K562 (cell line): ENCODE measurements around the gene REXO2.

ENCODE experiments used
- NBN ChIP-seq: fragments of 450-650 bp; IDR thresholded peaks from 2 replicates; pipeline ENCODE4 v1.6.1; 2016; ENCODE audit warnings: low read depth, mild to moderate bottlenecking
- POLR2A ChIP-seq: fragments of 450-650 bp; conservative IDR thresholded peaks from 2 replicates; pipeline ENCODE4 v1.6.1; 2016
- POLR3A ChIP-seq: IDR thresholded peaks from 2 replicates; pipeline ENCODE4 v1.6.1; 2011; ENCODE audit warnings: borderline replicate concordance, mild to moderate bottlenecking, moderate library complexity; ENCODE audit not compliant: insufficient read length, insufficient read depth; ENCODE audit errors: extremely low read depth
- PTBP1 ChIP-seq: fragments of 200-400 bp; formaldehyde crosslinking; IDR thresholded peaks from 2 replicates; pipeline ENCODE4 v1.6.1; 2017; ENCODE audit warnings: low read depth, low read length
- SIN3A ChIP-seq, 2 experiments: fragments of 150-350 bp in 1 of 2; IDR thresholded peaks; 2 replicates each; pipeline ENCODE4 v1.6.1; 2011 to 2016; ENCODE audit warnings: borderline replicate concordance in 2 of 2, low read depth in 2 of 2, low read length in 2 of 2, mild to moderate bottlenecking in 2 of 2, moderate library complexity in 2 of 2; ENCODE audit not compliant: control insufficient read depth in 1 of 2
- SMAD1 ChIP-seq: fragments of 150-350 bp; IDR thresholded peaks from 2 replicates; pipeline ENCODE4 v1.6.1; 2014; ENCODE audit warnings: low read length, low read depth; ENCODE audit not compliant: partially characterized antibody
- ZC3H11A ChIP-seq: IDR thresholded peaks from 2 replicates; pipeline ENCODE4 v1.6.1; 2012; ENCODE audit warnings: low read depth, low read length, improper control_type of control experiment
- ZNF324 ChIP-seq: fragments of 250-450 bp; sonication (Bioruptor Pico); IDR thresholded peaks from 2 replicates; pipeline ENCODE4 v1.4.0; 2020; ENCODE audit warnings: mild to moderate bottlenecking
- TF ChIP-seq, protein P1 (sequence below), 3 experiments: fragments of 200-800 bp in 1 of 3; sonication (Bioruptor generic) in 1 of 3; sonication (generic) in 1 of 3; formaldehyde crosslinking in 1 of 3; IDR thresholded peaks; 2 replicates each; pipeline versions ENCODE4 v1.6.1 to v1.8.0; 2016 to 2022; ENCODE audit warnings: mild to moderate bottlenecking in 2 of 3, missing compliant biosample characterization in 2 of 3, missing genetic modification characterization in 2 of 3, missing genetic modification reagents in 1 of 3
- TF ChIP-seq, protein P2 (sequence below): sonication (generic); formaldehyde crosslinking; IDR thresholded peaks from 2 replicates; pipeline ENCODE4 v1.8.0; 2022; ENCODE audit warnings: mild to moderate bottlenecking, missing genetic modification reagents
- TF ChIP-seq, protein P3 (sequence below), 3 experiments: IDR thresholded peaks in 2 of 3; conservative IDR thresholded peaks in 1 of 3; 2 replicates each; pipeline ENCODE4 v1.5.1; 2011 to 2012; ENCODE audit warnings: low read length in 3 of 3, mild to moderate bottlenecking in 3 of 3, control low read depth in 2 of 3, improper control_type of control experiment in 1 of 3, inconsistent platforms in 1 of 3, low read depth in 1 of 3, mixed read lengths in 1 of 3, moderate library complexity in 1 of 3; ENCODE audit not compliant: insufficient read depth in 2 of 3
- TF ChIP-seq, protein P4 (sequence below): fragments of 450-650 bp; conservative IDR thresholded peaks from 2 replicates; pipeline ENCODE4 v1.6.1; 2016; ENCODE audit warnings: missing genetic modification characterization, low read depth, mild to moderate bottlenecking, missing compliant biosample characterization, moderate library complexity
- TF ChIP-seq, protein P5 (sequence below): sonication (generic); formaldehyde crosslinking; IDR thresholded peaks from 2 replicates; pipeline ENCODE4 v1.8.1; 2023; ENCODE audit warnings: mild to moderate bottlenecking, missing genetic modification reagents, moderate library complexity

DNA sequence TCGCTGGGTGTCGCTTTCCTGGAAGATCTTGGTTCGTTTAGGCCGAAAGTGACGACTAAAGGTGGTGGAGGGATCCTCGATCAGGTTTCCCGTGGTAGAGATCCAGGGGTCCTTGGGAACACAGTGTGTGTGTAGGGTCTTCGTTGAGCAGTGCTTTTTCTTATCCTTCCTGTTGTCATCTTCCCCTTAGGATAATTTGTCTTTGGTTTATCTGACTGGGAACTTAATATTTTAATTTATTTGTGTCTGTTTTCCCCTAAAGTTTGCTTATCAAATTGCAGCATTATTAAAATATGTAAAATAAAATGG is 38.4 kb upstream of the REXO2 start:
- TF ChIP-seq, protein P1, sequence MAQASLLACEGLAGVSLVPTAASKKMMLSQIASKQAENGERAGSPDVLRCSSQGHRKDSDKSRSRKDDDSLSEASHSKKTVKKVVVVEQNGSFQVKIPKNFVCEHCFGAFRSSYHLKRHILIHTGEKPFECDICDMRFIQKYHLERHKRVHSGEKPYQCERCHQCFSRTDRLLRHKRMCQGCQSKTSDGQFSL (CRISPR knock-in tag; IDR thresholded peaks at IDR 0.05) = 0 out of 2 replicates have a peak, but pooled peaks have one; percentile 20
- TF ChIP-seq, protein P1 (tag; IDR thresholded peaks at IDR 0.05) = no peak
- TF ChIP-seq ZC3H11A (no peak), NBN (peak; percentile 69), POLR2A (no peak), POLR3A (no peak), SMAD1 (no peak), PTBP1 (no peak), SIN3A (IDR thresholded peaks at IDR 0.05; ENCODE audit: borderline replicate concordance in 2 of 2, control insufficient read depth in 1 of 2, low read depth in 2 of 2, low read length in 2 of 2) (no peak), ZNF324 (CRISPR knock-in tag) (no peak)
- TF ChIP-seq, protein P2, sequence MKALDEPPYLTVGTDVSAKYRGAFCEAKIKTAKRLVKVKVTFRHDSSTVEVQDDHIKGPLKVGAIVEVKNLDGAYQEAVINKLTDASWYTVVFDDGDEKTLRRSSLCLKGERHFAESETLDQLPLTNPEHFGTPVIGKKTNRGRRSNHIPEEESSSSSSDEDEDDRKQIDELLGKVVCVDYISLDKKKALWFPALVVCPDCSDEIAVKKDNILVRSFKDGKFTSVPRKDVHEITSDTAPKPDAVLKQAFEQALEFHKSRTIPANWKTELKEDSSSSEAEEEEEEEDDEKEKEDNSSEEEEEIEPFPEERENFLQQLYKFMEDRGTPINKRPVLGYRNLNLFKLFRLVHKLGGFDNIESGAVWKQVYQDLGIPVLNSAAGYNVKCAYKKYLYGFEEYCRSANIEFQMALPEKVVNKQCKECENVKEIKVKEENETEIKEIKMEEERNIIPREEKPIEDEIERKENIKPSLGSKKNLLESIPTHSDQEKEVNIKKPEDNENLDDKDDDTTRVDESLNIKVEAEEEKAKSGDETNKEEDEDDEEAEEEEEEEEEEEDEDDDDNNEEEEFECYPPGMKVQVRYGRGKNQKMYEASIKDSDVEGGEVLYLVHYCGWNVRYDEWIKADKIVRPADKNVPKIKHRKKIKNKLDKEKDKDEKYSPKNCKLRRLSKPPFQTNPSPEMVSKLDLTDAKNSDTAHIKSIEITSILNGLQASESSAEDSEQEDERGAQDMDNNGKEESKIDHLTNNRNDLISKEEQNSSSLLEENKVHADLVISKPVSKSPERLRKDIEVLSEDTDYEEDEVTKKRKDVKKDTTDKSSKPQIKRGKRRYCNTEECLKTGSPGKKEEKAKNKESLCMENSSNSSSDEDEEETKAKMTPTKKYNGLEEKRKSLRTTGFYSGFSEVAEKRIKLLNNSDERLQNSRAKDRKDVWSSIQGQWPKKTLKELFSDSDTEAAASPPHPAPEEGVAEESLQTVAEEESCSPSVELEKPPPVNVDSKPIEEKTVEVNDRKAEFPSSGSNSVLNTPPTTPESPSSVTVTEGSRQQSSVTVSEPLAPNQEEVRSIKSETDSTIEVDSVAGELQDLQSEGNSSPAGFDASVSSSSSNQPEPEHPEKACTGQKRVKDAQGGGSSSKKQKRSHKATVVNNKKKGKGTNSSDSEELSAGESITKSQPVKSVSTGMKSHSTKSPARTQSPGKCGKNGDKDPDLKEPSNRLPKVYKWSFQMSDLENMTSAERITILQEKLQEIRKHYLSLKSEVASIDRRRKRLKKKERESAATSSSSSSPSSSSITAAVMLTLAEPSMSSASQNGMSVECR (CRISPR knock-in tag) = no peak
- TF ChIP-seq, protein P3, sequence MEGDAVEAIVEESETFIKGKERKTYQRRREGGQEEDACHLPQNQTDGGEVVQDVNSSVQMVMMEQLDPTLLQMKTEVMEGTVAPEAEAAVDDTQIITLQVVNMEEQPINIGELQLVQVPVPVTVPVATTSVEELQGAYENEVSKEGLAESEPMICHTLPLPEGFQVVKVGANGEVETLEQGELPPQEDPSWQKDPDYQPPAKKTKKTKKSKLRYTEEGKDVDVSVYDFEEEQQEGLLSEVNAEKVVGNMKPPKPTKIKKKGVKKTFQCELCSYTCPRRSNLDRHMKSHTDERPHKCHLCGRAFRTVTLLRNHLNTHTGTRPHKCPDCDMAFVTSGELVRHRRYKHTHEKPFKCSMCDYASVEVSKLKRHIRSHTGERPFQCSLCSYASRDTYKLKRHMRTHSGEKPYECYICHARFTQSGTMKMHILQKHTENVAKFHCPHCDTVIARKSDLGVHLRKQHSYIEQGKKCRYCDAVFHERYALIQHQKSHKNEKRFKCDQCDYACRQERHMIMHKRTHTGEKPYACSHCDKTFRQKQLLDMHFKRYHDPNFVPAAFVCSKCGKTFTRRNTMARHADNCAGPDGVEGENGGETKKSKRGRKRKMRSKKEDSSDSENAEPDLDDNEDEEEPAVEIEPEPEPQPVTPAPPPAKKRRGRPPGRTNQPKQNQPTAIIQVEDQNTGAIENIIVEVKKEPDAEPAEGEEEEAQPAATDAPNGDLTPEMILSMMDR (IDR thresholded peaks at IDR 0.05 in 2 of 3, conservative IDR thresholded peaks at IDR 0.05 in 1 of 3; ENCODE audit: insufficient read depth in 2 of 3, low read depth in 1 of 3, low read length in 3 of 3) = peak in 2 of 3 experiments; percentile 35 to 37; a peak in 2 of 6 replicates
- TF ChIP-seq, protein P4, sequence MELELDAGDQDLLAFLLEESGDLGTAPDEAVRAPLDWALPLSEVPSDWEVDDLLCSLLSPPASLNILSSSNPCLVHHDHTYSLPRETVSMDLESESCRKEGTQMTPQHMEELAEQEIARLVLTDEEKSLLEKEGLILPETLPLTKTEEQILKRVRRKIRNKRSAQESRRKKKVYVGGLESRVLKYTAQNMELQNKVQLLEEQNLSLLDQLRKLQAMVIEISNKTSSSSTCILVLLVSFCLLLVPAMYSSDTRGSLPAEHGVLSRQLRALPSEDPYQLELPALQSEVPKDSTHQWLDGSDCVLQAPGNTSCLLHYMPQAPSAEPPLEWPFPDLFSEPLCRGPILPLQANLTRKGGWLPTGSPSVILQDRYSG (tag) = no peak
- TF ChIP-seq, protein P5, sequence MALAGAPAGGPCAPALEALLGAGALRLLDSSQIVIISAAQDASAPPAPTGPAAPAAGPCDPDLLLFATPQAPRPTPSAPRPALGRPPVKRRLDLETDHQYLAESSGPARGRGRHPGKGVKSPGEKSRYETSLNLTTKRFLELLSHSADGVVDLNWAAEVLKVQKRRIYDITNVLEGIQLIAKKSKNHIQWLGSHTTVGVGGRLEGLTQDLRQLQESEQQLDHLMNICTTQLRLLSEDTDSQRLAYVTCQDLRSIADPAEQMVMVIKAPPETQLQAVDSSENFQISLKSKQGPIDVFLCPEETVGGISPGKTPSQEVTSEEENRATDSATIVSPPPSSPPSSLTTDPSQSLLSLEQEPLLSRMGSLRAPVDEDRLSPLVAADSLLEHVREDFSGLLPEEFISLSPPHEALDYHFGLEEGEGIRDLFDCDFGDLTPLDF (CRISPR knock-in tag) = no peak
